GM18526 (cell line): ENCODE measurements around the gene PRDM16.

Source experiments
- POLR2A ChIP-seq: IDR thresholded peaks from 3 replicates; pipeline ENCODE4 v1.6.1; 2011; ENCODE audit not compliant: insufficient read length; ENCODE audit errors: extremely low read depth

The PRDM16 gene

GRCh38 chr1:3320246-3321152, 251.5 kb downstream of the PRDM16 start:
- no peak for TF ChIP-seq POLR2A

DNA sequence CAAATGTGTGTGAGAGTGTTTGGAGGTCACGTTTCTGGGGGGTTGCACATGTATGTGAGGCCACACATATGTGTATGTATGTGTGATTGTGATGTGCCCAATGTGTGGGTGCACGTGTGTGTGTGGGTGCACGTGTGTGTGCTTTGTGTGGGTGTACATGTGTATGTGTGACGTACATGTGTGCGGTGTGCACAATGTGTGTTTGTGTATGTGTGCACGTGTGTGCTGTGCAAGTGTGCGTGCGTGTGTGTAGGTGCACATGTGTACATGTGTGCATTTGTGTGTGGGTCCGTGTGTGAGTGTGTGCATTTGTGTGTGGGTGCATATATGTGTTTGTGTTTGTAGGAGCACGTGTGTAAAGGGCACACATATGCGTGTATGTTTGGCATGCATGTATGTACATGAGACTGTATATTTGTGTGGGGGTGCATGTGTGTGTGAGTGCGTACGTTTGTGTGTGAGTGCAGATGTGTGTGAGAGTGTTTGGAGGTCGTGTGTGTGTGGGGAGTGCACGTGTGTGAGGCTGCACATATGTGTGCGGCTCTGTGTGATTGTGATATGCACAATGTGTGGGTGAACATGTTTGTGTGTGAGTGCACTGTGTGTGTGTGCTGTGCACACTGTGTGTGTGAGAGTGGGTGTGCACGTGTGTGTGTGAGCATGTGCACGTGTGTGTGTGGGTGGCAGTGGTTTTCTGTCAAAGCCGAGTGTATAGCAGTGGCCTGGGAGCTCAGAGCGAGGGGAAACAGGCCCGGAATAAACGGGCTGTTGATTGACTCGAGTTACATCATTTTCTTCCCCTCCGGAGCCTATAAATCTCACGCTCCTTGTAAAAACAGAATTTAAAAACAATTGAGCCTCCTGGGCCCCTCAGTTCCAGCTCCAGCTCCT, 252.8 kb downstream of the PRDM16 start:
- TF ChIP-seq POLR2A = no peak

GRCh38 chr1:3322450-3323020, 253.5 kb downstream of the PRDM16 start:
- TF ChIP-seq POLR2A = no peak

DNA sequence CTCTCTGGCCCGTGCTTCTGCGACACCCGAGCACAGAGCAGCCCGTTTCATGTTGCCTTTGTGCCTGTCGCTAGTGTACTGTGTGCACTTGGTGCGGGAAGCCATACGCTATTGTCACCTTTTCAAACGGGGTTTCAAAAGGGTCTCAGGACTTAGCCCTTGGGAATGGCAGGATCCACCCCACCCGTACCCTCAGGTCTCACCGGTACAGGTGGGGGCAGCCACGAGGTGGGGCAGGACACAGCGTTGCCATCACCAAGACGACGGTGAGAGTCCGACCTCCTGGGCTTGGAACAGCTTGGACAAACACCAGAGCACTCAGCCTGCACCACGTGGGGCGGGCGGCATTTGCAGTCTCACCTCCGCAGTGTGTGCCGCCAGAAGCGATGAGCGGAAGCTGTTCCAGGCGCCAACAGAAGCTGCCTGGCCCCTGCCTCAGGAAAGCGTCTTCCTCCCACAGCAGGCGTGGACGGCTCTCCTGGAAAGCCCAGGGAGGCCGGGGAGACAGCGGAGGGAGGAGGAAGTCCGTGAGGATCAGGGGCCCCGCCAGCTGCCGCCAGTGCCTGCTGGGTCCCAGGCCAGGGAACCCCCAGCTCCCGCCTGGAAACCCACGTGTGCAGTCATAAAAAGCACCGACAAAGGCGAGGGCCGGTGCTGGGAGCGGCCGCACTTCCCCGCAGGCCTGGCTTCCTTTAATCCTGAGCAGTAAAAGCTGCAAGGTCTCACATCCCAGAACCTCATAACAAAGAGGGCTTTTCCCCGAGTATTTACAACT, 254.2 kb downstream of the PRDM16 start:
- no peak for TF ChIP-seq POLR2A

- TF ChIP-seq POLR2A = no peak
These were observed 255.0 kb downstream of the PRDM16 start for GRCh38 chr1:3323796-3324703.

DNA sequence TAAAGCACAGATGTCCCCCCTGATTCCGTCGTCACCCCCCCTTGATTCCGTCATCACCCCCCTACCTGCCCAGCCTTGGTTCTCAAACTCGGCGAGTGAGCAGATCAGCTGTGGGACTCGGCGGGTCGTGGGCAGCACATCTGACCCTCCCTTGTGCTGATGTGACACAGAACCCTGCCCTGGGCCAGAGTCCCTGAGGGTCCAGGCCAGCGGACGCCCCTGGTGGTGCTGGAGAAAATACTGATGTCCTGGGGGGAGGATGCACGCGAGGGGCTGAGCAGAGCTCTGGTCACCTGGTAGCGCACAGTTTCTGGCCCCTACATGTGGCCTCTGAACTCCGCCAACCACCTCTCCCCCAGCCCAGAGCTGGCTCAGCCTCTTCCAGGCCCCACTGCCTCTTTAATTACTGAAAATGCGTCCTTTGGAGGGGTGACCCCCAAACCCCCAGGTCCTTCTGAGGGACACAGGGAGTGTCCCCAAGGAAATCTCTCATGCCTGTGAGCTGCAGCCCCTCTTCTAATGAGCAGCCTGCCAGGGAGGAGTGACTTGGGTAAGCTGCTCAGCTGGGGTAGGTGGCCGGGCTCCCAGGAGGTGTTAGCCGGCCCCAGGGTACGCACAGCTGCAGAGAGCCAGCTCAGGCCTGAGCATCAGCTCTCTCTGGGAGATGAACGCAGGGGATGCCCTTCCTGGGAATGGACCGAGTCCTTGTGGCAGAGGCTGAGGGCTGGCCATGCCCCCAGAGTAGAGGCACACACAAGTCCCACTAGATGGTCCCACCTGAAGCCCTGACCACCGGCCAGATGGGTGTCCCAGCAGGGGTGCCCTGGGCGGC, 255.9 kb downstream of the PRDM16 start:
- TF ChIP-seq POLR2A = no peak

DNA sequence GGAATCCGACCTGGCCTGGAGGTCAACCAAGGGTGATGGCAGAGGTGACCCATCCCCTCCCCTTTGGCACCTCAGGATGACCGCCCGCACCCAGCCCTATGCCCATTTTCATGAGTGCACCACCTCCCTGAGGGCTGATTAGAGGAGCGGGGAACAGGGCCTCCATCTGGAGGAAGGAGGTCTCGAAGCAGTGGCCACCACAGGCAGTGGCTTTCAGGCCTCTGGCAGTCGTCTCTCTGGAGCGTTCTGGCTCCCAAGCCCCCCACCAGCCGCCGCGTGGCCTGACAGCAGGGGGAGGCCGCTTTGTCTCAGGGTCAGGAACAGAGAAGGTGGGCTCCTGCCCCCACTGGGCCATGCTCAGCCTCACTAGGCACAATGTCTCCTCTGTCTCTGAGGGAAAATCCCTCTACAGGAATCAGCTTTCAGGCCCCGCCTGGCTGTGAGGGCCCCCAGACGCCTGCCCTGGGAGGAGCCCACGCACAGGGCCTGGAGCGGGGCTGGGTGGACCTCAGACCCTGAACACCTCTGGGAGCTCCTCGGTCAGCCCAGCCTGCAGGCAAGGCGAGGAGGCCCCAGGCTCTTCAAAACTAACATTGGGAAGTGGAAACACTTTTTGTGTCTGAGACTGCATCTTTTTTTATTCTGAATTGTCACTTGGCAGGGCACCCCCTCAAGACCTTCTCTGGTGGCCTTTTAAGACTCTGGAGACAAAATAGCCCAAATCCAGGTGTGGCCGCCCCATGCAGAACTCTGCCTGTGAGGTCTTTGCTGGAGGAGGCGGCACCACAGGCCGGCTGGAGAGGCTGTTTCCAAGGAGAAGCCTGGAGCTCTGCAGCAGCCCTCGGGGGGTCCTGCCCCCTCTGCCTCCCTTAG, 257.7 kb downstream of the PRDM16 start:
- TF ChIP-seq POLR2A = no peak

DNA sequence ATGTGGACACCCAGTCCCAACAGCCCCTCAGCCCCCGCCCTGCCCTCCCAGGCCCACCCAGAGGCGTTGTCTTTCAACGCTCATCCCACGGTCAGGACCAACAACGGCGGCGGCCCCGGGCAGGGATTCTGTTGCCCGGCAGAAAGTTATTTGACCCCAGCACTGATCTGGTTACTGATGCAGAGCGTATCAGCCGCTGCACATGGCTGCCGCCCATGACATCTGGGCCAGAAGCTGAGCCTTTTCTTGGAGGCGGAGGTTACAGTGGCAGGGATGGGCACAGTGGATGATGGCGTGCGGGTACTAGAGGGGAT, 258.3 kb downstream of the PRDM16 start:
- no peak for TF ChIP-seq POLR2A

GRCh38 chr1:3327936-3328590, 259.1 kb downstream of the PRDM16 start:
- no peak for TF ChIP-seq POLR2A

- no peak for TF ChIP-seq POLR2A
These were observed 260.8 kb downstream of the PRDM16 start for GRCh38 chr1:3329640-3330281.

DNA sequence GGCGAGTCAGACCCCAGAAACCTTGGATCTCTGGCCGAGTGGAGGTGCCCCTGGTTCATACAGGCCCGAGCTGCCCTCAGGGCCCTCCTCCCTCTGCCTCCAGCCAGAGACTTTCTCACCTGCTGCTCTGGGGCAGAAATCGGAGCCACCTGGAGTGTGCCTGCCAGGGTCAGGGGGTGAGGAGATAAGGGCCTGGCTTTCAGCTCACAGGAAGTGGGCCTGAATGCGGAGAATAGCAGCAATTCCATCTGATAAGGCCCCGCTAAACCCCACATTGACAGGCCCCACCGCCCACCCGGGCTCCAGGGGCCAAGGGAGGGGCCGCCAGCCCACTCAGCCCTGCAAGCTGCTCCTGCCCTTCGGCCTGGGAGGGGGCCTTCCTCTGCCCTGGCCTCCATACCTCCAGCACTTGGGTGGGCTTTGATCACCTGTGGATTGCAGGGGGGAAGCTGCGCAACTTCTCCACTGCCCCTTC, 261.8 kb downstream of the PRDM16 start:
- no peak for TF ChIP-seq POLR2A
